C4-2B (cell line): Measurements from ENCODE around the gene NLRP5.
A peak's percentile ranks its signal among the peaks of the same experiment; 100 is the strongest.
"Not testable (repeated sequence)": the region's sequence is repeated elsewhere in the genome, so short reads cannot be mapped to it uniquely, and the experiment has no call there.

ENCODE experiments used
- H3K27ac ChIP-seq: fragments of 450-650 bp; 2 replicates; pipeline ENCODE4 v1.5.1; 2017
- ZFX ChIP-seq: fragments of 450-650 bp; IDR thresholded peaks from 2 replicates; pipeline ENCODE4 v1.6.1; 2017
- TF ChIP-seq, protein P1 (sequence below): fragments of 450-650 bp; conservative IDR thresholded peaks from 2 replicates; pipeline ENCODE4 v1.5.1; 2017; ENCODE audit warnings: mild to moderate bottlenecking

NLRP5 gene

DNA sequence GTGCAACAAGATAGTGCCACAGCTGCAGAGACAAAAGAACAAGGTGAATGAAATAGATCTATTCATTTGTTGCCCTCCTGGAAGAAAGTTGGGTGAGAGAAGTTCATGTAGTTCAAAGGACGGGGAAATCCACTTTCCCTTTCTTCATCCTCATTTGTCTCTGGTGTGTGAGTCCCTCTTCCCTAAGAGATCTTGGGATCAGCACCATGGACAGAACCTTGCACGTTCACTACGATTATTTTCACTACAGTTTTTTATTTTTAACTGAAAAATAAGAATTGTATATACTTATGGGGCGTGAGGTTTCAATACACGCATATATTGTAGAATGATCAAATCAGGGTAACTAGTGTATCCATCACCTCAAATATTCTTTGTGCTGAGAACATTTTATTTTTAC, 29.2 kb downstream of the NLRP5 start:
- H3K27ac ChIP-seq = no peak overlapping the region
- TF ChIP-seq, protein P1, sequence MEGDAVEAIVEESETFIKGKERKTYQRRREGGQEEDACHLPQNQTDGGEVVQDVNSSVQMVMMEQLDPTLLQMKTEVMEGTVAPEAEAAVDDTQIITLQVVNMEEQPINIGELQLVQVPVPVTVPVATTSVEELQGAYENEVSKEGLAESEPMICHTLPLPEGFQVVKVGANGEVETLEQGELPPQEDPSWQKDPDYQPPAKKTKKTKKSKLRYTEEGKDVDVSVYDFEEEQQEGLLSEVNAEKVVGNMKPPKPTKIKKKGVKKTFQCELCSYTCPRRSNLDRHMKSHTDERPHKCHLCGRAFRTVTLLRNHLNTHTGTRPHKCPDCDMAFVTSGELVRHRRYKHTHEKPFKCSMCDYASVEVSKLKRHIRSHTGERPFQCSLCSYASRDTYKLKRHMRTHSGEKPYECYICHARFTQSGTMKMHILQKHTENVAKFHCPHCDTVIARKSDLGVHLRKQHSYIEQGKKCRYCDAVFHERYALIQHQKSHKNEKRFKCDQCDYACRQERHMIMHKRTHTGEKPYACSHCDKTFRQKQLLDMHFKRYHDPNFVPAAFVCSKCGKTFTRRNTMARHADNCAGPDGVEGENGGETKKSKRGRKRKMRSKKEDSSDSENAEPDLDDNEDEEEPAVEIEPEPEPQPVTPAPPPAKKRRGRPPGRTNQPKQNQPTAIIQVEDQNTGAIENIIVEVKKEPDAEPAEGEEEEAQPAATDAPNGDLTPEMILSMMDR = no peak
- TF ChIP-seq ZFX = no peak

DNA sequence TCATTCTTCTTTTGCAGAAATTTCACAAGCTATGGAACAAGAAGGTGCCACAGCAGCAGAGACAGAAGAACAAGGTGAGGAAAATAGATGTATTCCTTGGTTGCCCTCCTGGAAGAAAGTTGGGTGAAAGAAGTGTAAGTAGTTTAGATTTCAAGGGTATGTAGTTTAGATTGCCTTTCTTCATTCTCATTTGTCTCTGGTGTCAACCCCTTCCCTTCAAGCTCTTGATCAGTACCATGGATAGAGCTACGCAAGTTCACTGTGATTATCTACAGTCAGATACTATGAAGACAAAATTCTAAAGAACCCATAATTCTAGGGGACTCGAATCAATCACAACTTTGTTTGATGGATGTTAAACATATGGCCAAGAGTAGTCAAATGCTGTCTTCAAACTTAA, 32.8 kb downstream of the NLRP5 start:
- H3K27ac ChIP-seq = not testable (repeated sequence)

DNA sequence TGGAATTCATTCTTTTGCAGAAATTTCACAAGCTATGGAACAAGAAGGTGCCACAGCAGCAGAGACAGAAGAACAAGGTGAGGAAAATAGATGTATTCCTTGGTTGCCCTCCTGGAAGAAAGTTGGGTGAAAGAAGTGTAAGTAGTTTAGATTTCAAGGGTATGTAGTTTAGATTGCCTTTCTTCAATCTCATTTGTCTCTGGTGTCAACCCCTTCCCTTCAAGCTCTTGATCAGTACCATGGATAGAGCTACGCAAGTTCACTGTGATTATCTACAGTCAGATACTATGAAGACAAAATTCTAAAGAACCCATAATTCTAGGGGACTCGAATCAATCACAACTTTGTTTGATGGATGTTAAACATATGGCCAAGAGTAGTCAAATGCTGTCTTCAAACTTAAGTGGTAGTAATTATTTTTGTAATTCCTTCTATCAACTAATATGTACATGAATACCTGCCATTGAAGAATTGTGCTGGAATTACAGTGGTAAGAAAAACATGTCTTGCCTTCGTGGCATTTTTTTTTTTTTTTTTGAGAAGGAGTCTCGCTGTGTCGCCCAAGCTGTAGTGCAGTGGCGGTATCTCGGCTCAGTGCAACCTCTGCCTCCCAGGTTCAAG, 33.9 kb downstream of the NLRP5 start:
- H3K27ac ChIP-seq = not testable (repeated sequence)

DNA sequence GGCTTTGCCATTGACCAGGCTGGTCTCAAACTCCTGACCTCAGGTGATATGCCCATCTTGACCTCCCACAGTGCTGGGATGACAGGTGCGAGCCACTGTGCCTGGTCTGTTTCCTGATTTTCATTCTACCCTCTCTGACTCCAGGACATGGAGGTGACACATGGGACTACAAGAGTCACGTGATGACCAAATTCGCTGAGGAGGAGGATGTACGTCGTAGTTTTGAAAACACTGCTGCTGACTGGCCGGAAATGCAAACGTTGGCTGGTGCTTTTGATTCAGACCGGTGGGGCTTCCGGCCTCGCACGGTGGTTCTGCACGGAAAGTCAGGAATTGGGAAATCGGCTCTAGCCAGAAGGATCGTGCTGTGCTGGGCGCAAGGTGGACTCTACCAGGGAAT, 40.2 kb downstream of the NLRP5 start:
- TF ChIP-seq, protein P1 = no peak
- TF ChIP-seq ZFX = no peak
- no peak overlapping the region for H3K27ac ChIP-seq

DNA sequence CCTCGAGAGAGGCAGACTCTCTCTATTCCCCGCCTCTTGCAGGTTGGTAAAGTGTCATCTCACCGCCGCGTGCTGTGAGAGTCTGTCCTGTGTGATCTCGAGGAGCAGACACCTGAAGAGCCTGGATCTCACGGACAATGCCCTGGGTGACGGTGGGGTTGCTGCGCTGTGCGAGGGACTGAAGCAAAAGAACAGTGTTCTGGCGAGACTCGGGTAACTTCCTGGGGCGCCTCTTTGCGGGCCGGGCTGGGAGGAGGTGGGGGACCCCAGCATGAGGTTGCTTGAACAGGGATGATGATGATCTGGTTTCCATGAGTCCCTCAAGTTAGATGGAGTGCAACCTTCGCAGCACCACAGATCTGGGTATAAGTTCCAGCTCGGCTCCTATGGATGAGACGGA, 67.0 kb downstream of the NLRP5 start:
- no peak for TF ChIP-seq ZFX
- TF ChIP-seq, protein P1 = no peak
- no peak overlapping the region for H3K27ac ChIP-seq

DNA sequence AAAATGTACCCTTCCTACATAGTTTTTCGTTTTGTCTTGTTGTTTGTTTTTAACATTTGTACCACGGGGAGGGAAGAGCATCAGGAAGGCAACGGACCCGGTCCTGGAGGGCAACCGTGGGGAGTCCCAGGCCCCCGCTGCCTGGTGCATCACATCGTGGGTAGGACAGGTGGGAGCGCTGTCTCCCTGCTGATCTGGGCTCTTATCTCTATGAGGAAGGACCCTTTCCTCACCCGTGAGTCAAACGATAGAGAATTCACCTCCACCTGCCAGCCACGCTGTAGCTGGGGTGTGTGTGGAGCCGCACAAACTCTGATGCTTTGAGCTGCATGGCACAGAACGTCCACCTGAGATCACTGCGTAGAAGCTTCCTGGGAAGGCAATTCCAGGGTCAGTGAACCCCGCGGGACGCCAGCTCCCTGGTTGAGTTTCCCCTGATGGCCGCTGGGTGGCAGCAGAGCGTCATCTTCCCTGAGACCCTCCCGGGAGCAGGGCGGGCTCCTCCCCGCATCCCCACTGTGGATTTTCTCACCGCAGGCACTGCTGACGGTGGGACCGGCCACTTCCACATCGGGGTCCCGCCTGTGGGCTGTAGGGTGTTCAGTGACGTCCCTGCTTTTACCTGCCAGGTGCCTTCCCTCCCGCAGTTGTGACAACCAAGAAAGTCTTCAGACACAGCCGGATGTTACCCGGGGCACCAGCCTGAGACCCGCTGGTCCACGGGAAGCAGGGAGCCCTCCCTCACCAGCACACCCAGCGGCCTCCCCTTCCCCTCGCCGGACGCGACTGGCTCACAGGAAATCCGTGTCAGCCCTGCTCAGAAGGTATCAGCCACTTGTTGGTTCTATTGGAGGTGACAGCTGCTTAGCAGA, 79.8 kb downstream of the NLRP5 start:
- H3K27ac ChIP-seq = no peak overlapping the region
- TF ChIP-seq ZFX = no peak
- TF ChIP-seq, protein P1 = peak; percentile 95

DNA sequence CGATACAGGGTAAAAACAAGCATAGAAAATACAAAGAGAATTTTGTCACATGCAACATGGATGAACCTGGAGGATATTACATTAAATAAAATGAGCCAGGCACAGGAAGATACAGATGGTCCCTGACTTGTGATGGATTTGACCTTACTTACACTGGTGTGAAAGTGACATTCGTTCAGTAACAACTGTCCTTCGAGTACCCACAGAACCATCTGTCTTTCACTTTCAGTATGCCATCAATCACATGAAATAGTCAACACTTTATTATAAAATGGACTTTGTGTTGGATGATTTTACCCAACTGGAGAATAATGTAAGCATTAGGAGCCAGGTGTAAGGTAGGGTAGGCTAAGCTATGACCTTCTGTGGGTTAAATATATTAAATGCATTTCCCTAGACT, 83.1 kb downstream of the NLRP5 start:
- TF ChIP-seq, protein P1 = no peak
- TF ChIP-seq ZFX = no peak

DNA sequence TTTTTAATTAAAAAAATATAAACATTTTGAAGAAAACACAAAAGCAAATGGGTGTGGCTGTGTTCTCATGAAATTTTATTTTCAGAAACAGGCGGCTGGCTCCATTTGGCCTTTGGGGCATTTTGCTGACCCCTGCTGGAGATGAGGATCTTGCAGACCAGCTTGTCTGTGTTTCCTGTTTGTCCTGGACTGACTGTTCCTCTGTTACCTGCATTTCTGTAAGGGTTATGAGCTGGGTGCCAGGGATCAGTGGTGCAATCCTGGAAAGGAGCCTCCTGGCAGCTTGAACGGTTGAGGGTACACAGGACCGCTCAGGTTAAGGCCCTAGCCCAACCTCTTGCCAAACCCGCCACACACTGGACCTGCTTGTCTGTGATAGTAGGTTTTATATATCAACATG, 84.6 kb downstream of the NLRP5 start:
- no peak for TF ChIP-seq ZFX
- TF ChIP-seq, protein P1 = peak; percentile 74
- no peak overlapping the region for H3K27ac ChIP-seq

More for the DNA sequence above, 83.1 kb downstream of the NLRP5 start:
- H3K27ac ChIP-seq = no peak overlapping the region
